ENCODE results near the gene LMBRD1.

The LMBRD1 gene

DNA sequence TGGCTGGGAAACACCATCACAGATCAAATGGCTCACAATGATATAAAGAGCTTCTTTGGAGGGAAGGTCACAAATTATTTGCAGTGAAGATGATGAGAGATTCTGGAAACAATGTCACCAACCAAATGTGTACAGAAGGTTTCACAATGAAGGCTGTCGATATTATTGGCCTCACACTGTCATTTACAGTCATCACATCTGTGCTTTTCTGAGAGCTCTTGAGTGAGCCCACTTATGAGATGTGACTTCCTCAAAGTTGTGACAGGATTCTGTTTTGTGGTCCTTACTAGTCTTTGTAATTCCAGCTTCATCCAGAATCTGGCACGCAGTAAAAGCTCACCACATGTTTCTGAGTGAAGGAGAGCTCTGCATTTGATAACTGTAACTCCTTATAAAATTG is 133.6 kb downstream of the LMBRD1 start:
- ATAC-seq, result no peak
- TF ChIP-seq ZNF565 (CRISPR knock-in tag; conservative IDR thresholded peaks at IDR 0.05; ENCODE audit: low read depth) (no peak), ISL1 (CRISPR knock-in tag; IDR thresholded peaks at IDR 0.05) (no peak), PPARA (CRISPR knock-in tag; IDR thresholded peaks at IDR 0.05; ENCODE audit: borderline replicate concordance) (no peak), CSDC2 (CRISPR knock-in tag; IDR thresholded peaks at IDR 0.05) (no peak), GLIS3 (CRISPR knock-in tag; IDR thresholded peaks at IDR 0.05) (no peak), ESRRG (CRISPR knock-in tag; IDR thresholded peaks at IDR 0.05) (no peak), TCF4 (CRISPR knock-in tag; IDR thresholded peaks at IDR 0.05; ENCODE audit: borderline replicate concordance) (no peak), TOX (CRISPR knock-in tag; IDR thresholded peaks at IDR 0.05; ENCODE audit: borderline replicate concordance) (no peak), OSR1 (CRISPR knock-in tag; IDR thresholded peaks at IDR 0.05) (no peak), PATZ1 (CRISPR knock-in tag; IDR thresholded peaks at IDR 0.05; ENCODE audit: borderline replicate concordance) (no peak)
- TF ChIP-seq, protein P1, sequence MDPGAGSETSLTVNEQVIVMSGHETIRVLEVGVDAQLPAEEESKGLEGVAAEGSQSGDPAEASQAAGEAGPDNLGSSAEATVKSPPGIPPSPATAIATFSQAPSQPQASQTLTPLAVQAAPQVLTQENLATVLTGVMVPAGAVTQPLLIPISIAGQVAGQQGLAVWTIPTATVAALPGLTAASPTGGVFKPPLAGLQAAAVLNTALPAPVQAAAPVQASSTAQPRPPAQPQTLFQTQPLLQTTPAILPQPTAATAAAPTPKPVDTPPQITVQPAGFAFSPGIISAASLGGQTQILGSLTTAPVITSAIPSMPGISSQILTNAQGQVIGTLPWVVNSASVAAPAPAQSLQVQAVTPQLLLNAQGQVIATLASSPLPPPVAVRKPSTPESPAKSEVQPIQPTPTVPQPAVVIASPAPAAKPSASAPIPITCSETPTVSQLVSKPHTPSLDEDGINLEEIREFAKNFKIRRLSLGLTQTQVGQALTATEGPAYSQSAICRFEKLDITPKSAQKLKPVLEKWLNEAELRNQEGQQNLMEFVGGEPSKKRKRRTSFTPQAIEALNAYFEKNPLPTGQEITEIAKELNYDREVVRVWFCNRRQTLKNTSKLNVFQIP (CRISPR knock-in tag; IDR thresholded peaks at IDR 0.05; ENCODE audit: borderline replicate concordance, low read depth), result no peak

DNA sequence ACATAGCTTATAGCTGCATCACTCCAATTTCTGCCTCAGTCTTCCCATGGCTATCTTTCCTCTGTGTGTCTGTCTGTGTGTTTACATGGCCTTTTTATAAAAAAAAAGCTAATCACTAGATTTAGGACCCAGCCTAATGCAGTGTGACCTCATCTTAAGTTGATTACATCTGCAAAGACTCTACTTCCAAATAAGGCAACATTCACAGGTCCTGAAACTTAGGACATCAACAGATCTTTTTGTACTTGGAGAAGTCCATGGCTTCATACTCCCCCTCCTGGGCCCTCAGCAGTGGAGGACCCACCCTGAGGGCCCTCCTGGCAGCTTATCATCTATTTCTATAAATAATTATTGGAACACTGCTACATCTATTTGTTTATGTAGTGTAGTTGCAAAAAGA is 146.1 kb downstream of the LMBRD1 start:
- no peak for TF ChIP-seq ZNF70 (CRISPR knock-in tag; IDR thresholded peaks at IDR 0.05)
- no peak for TF ChIP-seq ESRRG (CRISPR knock-in tag; IDR thresholded peaks at IDR 0.05)
- no peak for TF ChIP-seq GLIS3 (CRISPR knock-in tag; IDR thresholded peaks at IDR 0.05)
- TF ChIP-seq, protein P2, sequence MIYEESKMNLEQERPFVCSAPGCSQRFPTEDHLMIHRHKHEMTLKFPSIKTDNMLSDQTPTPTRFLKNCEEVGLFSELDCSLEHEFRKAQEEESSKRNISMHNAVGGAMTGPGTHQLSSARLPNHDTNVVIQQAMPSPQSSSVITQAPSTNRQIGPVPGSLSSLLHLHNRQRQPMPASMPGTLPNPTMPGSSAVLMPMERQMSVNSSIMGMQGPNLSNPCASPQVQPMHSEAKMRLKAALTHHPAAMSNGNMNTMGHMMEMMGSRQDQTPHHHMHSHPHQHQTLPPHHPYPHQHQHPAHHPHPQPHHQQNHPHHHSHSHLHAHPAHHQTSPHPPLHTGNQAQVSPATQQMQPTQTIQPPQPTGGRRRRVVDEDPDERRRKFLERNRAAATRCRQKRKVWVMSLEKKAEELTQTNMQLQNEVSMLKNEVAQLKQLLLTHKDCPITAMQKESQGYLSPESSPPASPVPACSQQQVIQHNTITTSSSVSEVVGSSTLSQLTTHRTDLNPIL (CRISPR knock-in tag; IDR thresholded peaks at IDR 0.05; ENCODE audit: low read depth), result no peak
- TF ChIP-seq, protein P3, sequence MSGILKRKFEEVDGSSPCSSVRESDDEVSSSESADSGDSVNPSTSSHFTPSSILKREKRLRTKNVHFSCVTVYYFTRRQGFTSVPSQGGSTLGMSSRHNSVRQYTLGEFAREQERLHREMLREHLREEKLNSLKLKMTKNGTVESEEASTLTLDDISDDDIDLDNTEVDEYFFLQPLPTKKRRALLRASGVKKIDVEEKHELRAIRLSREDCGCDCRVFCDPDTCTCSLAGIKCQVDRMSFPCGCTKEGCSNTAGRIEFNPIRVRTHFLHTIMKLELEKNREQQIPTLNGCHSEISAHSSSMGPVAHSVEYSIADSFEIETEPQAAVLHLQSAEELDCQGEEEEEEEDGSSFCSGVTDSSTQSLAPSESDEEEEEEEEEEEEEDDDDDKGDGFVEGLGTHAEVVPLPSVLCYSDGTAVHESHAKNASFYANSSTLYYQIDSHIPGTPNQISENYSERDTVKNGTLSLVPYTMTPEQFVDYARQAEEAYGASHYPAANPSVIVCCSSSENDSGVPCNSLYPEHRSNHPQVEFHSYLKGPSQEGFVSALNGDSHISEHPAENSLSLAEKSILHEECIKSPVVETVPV (CRISPR knock-in tag; IDR thresholded peaks at IDR 0.05), result no peak
- TF ChIP-seq TSHZ2 (CRISPR knock-in tag; IDR thresholded peaks at IDR 0.05), result no peak
- no peak for TF ChIP-seq BACH2 (CRISPR knock-in tag; IDR thresholded peaks at IDR 0.05; ENCODE audit: borderline replicate concordance)
- TF ChIP-seq PATZ1 (CRISPR knock-in tag; IDR thresholded peaks at IDR 0.05; ENCODE audit: borderline replicate concordance), result no peak
- TF ChIP-seq TCF4 (CRISPR knock-in tag; IDR thresholded peaks at IDR 0.05; ENCODE audit: borderline replicate concordance), result no peak
- ATAC-seq, result no peak

GRCh38 chr6:69647726-69648125 is 149.1 kb downstream of the LMBRD1 start:
- TF ChIP-seq BACH2 (CRISPR knock-in tag; IDR thresholded peaks at IDR 0.05; ENCODE audit: borderline replicate concordance), result no peak
- TF ChIP-seq ZNF8 (CRISPR knock-in tag; IDR thresholded peaks at IDR 0.05), result no peak
- TF ChIP-seq, protein P2 (CRISPR knock-in tag; IDR thresholded peaks at IDR 0.05; ENCODE audit: low read depth), result no peak
- ATAC-seq, result no peak

Measured in SK-N-SH treated with all-trans-retinoic acid at 6 μM for 48 hours (cell line).